GM12872 (cell line): ENCODE results near the gene MMGT1.

ENCODE experiments used
- CTCF ChIP-seq: IDR thresholded peaks from 3 replicates; pipeline ENCODE4 v1.5.1; 2011; ENCODE audit warnings: low read depth, mild to moderate bottlenecking, low read length, moderate library complexity; ENCODE audit not compliant: insufficient read depth

Gene MMGT1

DNA sequence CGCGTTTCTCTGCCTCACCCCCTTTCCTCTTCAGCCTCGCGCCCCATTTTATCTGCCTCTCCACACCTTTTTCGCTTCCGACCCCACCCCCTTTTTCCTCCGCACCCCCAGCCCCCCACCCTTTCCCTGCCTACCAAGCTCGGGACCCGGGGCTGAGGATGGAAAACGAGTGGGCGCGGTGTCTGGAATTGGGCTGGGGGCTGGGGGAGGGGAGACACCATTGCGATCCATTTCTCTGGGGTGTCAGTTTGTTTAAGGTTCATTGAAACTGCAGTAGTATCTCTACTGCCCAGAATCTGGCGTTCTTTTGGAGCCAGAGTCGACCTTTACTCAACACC, 12.2 kb upstream of the MMGT1 start:
- TF ChIP-seq CTCF = no peak

DNA sequence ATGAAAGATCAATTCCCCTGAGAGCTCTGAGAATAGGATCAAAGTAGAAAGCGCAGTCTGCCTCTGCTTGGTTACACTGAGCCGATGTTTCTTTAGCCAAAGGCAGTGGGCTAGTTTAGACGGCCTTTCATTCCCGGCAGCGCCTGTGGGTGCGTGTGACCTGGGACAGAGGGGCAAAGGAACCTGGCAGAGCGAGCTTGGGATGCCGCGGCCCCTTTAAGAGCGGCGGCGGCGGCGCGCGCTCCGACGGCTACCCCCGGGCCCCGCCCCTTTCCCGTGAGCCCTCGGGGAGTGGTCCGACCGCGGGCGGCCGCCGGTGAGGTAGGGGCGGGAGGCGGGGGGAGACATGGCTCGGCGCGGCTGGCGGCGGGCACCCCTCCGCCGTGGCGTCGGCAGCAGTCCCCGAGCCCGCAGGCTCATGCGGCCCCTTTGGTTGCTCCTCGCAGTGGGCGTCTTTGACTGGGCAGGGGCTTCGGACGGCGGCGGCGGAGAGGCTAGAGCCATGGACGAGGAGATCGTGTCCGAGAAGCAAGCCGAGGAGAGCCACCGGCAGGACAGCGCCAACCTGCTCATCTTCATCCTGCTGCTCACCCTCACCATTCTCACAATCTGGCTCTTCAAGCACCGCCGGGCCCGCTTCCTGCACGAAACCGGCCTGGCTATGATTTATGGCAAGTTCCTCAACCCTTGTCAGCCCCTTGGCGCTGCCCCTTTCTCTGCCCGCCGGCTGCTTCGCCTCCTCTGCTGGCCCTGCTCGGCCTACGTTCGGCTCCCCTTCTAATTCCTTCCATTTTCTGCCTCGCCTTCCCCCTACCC, 11.6 kb upstream of the MMGT1 start, which contains the start of gene SLC9A6:
SLC9A6 (plus strand) TSS at position 279 of the 816 bp plus-strand sequence; CDS start at position 503, 224 bp downstream.
- no peak for TF ChIP-seq CTCF

- no peak for TF ChIP-seq CTCF
These were observed 11.0 kb upstream of the MMGT1 start for GRCh38 chrX:135984791-135985156.

GRCh38 chrX:135984256-135984655, 10.5 kb upstream of the MMGT1 start:
- TF ChIP-seq CTCF = no peak

GRCh38 chrX:135982860-135983259, 9.1 kb upstream of the MMGT1 start:
- TF ChIP-seq CTCF = no peak

DNA sequence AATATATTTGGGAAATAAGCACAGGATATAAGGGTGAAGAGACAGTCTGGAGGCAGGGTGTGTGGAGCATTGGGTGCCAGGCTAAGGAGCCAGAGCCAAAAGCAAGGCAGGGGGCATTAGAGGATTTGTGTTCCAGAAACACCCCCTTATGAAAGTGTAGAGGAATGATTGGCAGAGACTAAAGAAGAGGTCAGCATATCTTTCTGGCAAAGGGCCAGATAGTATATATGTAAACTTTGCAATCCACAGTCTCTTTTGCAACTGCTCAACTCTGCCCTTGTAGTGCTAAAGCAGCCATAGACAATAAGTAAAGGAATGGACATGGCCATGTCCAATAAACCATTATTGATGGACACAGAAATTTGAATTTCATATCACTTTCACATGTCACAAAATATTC, 7.9 kb upstream of the MMGT1 start:
- TF ChIP-seq CTCF = no peak

GRCh38 chrX:135981010-135981409, 7.2 kb upstream of the MMGT1 start:
- TF ChIP-seq CTCF = no peak

GRCh38 chrX:135977611-135978010, 3.8 kb upstream of the MMGT1 start:
- TF ChIP-seq CTCF = no peak
